ENCODE data around the gene ANO3.

DNA sequence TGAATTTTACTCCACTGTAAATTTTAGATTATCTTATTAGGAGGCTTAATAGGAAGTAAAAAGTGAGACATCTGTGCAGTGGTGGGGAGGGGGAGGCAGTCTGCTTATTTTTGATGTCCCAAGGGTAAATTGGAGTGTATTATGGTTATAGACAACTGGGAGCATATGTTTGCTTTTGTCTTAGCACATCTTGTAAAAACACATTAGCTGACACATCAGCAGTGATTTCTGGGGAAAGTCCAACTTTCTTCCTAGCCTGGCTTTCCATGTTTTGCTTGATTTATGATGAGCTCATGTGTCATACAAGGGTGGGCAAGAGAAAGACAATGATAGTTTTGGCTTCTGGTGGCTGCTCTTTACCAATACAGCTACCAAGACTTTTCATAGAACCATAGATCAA lies 4.0 kb downstream of the ANO3 start:
- TF ChIP-seq, protein P1, sequence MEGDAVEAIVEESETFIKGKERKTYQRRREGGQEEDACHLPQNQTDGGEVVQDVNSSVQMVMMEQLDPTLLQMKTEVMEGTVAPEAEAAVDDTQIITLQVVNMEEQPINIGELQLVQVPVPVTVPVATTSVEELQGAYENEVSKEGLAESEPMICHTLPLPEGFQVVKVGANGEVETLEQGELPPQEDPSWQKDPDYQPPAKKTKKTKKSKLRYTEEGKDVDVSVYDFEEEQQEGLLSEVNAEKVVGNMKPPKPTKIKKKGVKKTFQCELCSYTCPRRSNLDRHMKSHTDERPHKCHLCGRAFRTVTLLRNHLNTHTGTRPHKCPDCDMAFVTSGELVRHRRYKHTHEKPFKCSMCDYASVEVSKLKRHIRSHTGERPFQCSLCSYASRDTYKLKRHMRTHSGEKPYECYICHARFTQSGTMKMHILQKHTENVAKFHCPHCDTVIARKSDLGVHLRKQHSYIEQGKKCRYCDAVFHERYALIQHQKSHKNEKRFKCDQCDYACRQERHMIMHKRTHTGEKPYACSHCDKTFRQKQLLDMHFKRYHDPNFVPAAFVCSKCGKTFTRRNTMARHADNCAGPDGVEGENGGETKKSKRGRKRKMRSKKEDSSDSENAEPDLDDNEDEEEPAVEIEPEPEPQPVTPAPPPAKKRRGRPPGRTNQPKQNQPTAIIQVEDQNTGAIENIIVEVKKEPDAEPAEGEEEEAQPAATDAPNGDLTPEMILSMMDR (IDR thresholded peaks at IDR 0.05; ENCODE audit: low read depth, low read length, poor library complexity, severe bottlenecking) = no peak
- TF ChIP-seq EZH2phosphoT487 (IDR thresholded peaks at IDR 0.05; ENCODE audit: borderline replicate concordance, low read length) = no peak
